Hypothalamus (tissue), 51 donors: ENCODE measurements around the gene TGM4.
"Not testable (repeated sequence)": the region's sequence is repeated elsewhere in the genome, so short reads cannot be mapped to it uniquely, and the experiment has no call there.

Source experiments
- DNase-seq, 51 donors: peaks; one replicate each; lab custom pipeline; 2025; lab: John Stamatoyannopoulos, UW

TGM4 gene

GRCh38 chr3:44949770-44950169 lies 75.4 kb downstream of the TGM4 start:
- not testable (repeated sequence) for DNase-seq

DNA sequence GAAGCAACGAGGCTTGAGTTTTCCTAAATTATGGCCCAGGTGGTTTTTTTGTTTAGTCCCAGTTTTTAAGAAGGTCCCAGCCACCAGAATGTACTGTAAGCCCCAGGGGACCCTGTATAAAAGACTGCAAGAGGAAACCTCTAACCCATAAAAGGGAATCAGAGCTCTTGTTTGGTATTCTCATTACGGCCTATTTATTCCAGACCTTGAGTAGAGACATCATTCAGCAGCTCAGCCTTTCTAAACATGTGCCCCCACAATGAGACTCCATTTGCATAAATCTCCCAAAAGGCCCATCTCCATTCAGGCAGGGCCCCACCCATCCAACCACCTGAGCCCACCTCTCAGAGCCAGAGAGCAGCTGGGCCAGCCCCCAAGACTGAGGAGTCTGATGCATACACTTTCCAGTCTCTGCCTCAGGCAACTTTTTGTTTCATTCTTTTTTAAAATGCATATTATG lies 75.9 kb downstream of the TGM4 start:
- no peak for DNase-seq

- DNase-seq: no peak
Observed at GRCh38 chr3:44952689-44953088, 78.3 kb downstream of the TGM4 start.

DNA sequence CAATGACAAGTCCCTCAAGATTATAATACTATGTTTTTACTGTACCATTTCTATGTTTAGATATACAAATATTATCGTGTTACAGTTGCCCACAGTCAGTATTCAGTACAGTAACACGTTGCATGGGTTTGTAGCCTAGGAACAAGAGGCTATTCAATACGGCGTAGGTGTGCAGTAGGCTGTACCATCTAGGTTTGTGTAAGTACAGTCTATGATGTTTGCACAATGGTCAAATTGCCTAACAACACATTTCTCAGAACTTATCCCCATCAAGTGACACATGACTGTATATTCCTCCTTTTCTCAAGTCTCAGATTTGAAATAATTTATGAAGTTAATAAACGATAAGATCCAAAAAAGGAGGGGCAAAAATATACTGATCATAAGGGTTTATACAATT lies 79.9 kb downstream of the TGM4 start:
- no peak for DNase-seq

GRCh38 chr3:44954962-44955361 lies 80.6 kb downstream of the TGM4 start:
- no peak for DNase-seq

- DNase-seq: no peak
Observed at GRCh38 chr3:44955917-44956316, 81.5 kb downstream of the TGM4 start.

GRCh38 chr3:44957986-44958385 lies 83.6 kb downstream of the TGM4 start:
- DNase-seq: no peak

DNA sequence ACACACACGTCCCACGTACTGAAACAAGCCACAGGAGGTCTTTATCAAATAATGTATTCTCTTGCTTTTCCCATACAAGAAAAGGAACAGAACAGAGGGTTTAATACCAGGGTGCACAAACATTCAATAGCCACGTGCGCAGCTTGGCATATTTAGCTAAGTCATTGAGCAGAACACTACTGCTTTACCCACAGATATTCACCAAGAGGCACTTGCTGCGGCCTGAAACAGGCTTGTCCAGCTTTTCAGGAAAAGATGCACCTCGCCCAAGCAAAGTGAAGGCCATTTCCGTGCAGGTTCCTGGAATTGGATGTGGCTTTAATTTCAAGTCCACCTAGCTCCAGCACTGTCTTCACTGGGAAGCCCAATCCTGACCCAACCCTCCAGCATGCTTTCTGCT lies 84.0 kb downstream of the TGM4 start:
- DNase-seq: no peak

- no peak for DNase-seq
Observed at GRCh38 chr3:44960387-44961026, 86.1 kb downstream of the TGM4 start.

- DNase-seq: no peak
Observed at GRCh38 chr3:44961888-44962287, 87.5 kb downstream of the TGM4 start.

GRCh38 chr3:44962621-44963393 lies 88.4 kb downstream of the TGM4 start:
- no peak for DNase-seq

- no peak for DNase-seq
Observed at GRCh38 chr3:44963571-44964325, 89.3 kb downstream of the TGM4 start.
